GM21381 (cell line): Measurements from ENCODE around the gene IFNAR1.
A peak's percentile ranks its signal among the peaks of the same experiment; 100 is the strongest.
"Not testable (repeated sequence)": the region's sequence is repeated elsewhere in the genome, so short reads cannot be mapped to it uniquely, and the experiment has no call there.

Experiments
- ATAC-seq: cut with Tn5 transposase; IDR thresholded peaks from one replicate; pipeline ENCODE4 v1.9.1; 2021; ENCODE audit warnings: mild to moderate bottlenecking, moderate library complexity; ENCODE audit not compliant: unreplicated experiment

The IFNAR1 gene

DNA sequence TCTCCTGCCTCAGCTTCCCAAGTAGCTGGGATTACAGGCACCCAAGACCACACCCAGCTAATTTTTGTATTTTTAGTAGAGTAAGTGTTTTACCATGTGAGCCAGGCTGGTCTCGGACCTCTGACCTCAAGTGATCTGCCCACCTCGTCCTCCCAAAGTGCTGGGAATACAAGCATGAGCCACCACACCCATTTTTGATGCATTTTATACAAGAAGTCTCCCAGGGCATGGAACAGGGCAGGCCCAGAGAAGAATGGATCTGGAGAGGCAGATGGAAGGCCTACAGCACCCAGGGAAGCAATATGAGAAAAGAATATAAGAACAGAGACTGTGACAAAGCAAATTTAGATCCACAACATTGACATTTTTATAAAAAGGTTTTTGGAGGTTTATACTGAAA is 18.8 kb upstream of the IFNAR1 start:
- ATAC-seq, result no peak

DNA sequence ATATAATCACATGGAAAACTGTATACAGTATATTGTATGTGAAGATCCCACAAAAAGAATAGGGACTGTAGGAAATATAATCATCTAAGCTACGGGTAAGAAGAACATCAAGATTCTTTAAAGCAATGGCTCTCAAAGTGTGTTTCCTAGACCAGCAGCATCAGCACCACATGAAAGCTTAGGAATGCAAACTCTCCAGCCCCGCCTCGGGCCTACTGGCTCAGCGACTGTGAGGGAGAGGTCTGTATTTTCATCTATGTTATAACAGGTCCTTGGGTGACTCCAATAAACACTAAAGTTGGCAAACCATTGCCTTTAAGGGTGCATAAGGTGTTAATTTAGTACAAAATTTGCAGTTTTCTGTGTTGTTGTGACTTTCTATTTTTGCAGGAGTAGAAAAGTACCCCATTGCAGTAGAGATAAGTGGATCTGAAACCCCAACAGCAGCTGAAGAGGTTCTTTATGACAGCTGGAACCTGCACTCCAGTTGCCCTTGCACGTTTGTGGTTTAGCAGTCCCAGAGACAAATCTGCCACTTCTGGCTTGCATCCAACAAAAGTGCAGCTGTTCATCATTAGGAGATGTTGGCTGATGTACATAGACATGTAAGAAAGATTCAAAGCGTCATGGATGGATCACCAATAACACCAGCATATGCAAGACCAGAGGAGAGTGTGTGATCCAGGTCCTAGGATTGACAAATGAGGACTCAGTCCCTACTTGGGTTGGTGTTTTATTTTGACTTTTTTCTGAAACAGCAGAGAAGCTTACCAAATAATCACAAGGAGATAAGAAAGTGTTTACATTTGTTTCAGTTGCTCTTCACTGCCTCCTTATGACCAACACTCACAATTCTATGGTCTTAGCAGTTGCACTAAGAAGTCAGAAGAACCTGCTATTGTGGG is 15.9 kb upstream of the IFNAR1 start:
- peak; percentile 83 for ATAC-seq

DNA sequence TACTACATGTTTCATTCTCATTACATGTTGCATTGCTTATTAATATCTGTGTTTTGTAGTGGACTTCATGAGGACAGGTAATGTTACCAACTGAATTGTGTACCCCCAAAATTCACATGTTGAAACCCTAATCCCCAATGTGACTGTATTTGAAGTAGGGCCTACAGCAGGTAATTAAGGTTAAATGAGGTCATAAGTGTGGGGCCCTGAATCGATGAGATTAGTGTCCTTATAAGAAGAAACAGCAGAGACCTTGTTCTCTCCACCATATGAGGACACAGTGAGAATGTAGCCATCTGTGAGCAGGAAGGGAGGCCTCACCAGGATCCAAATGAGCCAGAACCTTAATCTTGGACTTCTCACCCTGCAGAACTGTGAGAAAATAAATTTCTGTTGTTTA is 15.0 kb upstream of the IFNAR1 start:
- ATAC-seq, result no peak

DNA sequence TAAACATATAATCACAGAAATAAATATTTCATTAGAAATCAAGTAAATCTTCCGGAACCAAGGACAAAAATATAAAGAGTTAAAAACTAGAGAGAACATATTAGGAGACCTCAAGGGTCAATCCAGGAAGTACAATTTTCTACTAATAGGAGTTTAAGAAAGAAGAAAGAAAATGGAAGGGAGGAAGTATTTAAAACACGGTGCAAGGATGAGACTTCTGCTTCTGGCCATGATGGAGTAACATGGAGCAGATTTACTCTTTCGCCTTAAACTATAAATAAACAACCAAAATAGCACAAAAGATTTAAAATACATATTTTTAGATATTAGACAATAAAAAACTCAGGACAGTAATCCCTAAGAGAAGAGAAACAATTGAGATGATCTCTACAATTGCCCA is 12.6 kb upstream of the IFNAR1 start:
- no peak for ATAC-seq

DNA sequence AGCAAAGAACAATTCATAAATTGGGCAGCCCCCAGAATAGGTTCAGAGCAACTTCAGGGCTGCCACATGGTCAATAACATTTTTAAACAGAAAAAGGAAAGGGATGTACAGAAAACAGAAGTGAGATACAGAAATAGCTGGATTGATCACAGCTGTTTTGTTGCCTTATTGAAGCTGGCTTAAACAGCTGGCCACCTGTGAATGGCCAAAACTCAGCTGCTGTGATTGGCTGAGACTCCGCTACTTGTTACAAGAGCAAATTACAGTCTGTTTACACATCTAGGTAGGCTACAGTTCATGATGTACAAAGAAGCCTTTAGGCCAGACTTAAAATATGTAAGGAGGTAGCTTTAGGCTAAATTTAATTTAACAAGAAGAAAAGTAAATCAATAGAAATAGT is 11.6 kb upstream of the IFNAR1 start:
- ATAC-seq, result no peak

DNA sequence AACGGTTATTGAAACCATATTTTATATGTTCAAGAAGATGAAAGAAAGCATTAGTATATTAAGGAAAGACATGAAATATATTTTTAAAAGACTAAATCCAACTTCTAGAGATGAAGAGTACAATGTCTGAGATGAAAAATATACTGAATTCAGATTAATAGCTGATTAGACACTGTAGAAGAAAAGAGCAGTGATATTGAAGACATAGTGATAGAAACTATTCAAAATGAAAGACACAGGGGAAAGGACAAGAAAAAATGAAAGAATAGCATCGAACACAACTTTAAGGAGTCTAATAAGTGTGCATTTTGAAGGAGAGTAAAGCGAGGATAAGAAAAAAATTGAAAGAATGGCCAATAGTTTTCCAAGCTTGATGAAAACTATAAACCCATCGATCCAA is 11.2 kb upstream of the IFNAR1 start:
- no peak for ATAC-seq

DNA sequence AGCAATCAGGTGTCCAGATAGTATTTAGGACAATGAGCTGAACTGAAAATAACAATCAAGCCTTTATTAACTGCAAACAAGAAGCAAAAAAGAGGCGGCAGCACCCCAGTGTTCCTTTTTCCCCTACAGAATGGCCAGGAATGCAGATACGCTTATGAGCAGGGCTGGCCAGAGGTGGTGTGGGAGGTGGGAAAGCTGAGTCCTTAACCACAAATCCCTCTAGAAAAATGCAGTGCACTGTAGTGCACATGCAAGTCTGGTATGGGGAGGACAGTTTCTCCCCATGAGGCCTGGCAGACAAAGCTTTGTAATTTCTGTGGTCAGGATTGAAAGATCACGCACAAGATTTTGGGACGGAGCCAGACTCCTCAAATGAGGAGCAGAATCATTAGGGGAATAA is 10.7 kb upstream of the IFNAR1 start:
- ATAC-seq, result no peak

DNA sequence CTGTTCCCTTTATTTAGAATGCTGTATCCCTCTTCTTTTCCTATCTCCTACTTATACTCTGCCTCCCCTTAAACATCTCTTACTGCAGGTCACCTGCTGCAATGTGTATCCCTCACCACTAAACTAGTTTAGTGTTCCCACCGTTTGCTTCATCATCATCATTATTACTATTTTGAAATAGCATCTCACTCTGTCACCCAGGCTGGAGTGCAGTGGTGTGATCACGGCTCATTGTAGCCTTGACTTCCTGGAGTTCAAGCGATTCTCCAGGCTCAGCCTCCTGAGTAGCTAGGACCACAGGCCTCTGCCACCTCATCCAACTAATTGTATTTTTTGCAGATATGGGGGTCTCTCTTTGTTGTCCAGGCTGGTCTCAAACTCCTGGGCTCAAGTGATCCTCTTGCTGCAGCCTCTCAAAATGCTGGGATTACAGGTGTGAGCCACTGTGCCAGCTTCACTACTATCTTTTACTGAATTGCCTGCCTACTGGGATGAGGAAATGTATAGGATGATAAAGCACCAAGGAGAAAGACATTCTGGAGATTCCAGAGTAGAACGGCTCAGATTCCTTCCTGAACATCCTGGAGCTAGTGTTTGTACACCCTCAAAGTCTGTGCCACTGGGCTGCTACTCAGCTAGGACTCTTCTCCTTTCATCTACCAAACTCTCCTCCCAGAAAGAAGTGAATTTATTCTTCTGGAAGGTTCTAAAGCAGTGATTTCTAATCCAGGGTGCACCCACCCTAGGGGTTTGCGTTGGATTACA is 8.6 kb upstream of the IFNAR1 start:
- ATAC-seq, result no peak

DNA sequence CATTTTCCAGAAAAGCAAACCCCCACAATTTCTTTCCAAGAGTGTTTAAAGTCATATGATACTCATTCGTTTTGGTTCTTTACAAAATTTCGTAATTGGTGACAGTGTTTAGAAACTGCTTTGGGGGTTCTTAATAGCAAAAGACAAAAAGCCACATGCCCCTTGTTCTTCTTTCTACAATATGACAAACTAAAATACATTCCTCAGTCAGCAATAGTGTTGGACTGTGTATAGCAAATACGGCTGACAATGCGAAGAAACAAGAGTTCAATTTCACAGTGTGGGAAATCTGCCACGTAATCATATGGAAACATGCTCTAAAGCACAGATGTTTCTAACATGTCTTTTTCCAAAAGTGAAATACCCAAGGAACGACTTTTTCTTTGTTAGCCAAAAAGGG is 7.6 kb upstream of the IFNAR1 start:
- ATAC-seq, result no peak

DNA sequence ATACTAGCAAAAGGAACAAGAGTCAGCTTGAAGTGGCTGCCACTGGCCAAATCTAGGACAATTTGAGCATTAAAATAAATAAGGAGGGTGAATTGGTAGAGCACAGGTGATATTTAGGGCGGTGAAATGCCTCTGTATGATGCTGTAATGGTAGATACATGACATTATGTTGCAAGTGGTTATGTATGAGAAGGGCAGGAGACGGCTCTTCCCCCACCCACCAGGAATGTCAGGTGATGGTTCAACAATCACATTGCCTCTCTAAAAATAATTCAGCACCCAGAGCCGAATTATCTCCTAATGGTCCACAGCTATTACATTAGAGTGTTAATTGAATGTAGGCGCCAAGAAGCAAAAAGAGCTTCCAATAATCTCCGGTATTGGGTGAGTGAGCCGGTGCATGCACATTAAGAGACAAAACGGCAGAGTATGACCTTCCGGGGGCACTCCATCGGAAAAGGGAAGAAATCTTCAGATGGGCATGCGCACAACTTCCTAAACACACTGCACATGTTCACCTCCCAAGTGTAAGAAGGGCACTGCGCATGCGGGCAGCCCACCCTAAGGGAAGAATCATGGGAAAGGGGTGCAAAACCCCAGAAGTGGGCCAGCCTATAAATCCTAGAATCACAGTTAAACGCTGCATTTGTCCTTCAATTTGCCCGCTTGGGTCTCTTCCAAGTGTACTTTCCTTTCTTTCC is 6.8 kb upstream of the IFNAR1 start:
- ATAC-seq, result no peak

DNA sequence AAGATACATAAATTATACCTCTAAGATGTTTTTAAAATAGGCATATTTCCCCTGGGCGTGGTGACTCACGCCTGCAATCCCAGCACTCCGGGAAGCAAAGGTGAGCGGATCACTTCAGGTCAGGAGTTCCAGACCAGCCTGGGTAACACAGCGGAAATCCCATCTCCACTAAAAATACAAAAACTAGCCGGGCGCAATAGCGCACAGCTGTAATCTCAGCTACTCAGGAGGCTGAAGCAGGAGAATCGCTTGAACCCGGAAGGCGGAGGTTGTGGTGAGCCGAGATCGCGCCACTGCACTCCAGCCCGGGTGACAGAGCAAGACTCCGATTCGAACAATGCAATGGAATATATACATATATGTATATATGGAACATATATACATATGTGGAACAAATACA is 3.8 kb upstream of the IFNAR1 start:
- not testable (repeated sequence) for ATAC-seq

DNA sequence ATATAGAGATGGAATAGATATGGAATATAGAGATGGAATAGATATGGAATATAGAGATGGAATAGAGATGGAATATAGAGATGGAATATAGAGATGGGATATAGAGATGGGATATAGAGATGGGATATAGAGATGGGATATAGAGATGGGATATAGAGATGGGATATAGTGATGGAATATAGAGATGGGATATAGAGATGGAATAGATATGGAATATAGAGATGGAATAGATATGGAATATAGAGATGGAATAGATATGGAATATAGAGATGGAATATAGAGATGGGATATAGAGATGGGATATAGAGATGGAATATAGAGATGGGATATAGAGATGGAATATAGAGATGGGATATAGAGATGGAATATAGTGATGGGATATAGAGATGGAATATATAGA is 1.2 kb upstream of the IFNAR1 start:
- not testable (repeated sequence) for ATAC-seq

DNA sequence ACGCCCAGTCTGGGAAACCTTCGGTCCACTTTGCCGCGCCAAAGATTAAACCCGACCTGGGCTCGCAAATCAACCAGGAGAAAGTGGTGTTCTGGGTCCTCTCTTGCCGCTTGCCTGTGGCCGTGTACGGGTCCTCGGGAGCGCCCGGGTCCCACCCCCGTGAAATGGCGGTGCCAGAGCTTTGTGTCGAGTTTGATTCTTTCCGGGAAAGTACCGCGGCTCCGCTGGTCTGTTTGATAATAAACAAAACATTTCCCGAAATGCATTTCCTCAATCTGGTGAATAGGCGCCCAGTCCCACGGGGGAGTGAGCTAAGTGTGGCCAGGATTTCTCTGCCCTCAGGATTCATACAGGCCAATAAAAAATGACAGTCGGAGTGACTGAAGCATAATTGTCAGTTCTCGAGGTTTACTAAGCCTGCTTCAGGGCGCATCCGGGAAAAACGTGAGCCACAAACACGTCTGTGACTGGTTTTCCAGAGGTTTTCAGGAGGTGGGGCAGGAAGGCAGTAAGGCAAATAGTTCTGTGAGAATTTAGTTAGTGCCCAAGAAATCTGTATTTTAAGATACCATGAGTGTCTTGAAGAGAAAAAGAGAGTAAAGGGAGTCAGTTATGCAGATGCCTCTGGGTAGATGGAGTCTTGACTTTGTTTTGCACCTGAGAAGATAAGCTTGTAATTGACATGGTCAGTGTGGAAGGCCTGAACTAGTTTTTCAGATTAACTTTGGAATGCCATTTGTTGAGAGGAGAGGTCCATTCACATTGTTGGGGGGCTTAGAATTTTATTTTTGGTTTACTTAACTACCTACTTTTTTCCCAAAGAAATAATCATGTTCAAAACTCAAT is 675 bp downstream of the IFNAR1 start:
- ATAC-seq, result peak; percentile 37

DNA sequence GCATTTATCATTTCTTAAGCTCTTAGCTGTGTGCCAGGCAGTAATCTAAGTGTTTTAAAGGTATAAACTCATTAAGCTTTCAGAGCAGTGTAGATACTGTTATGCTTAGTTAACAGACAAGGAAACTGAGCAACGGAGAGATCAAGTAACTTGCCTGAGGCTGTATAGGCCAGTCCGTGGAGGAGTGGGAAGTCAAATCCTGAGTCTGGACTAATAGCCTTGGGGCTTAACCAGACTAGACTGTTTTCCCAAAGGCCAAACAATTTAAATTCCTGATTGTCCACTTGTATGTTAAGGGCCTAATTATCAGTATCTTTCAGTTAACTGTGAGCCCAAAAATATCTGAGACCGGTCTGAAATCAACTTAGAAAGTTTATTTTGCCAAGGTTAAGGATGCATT is 2.6 kb downstream of the IFNAR1 start:
- no peak for ATAC-seq

DNA sequence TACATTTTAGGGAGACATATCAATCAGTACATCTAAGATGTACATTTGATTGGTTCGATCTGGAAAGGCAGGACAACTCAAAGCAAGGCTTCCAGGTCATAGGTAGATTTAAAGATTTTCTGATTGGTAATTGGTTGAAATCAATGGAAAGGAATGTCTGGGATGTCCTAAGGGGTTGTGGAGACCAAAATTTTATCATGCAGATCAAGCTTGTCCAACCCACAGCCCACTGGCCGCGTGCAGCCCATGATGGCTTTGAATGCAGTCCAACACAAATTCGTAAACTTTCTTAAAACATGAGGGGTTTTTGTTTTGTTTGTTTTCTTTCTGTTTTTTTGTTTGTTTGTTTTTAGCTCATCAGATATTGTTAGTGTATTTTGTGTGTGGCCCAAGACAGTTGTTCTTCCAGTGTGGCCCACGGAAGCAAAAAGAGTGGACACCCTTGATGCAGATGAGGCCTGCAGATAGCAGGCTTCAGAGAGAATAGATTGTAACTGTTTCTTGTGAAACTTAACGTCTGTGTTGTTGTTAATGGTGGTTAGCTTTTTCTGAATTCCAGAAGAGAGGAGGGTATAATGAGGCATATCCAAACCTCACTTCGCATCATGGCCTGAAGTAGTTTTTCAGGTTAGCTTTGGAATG is 3.1 kb downstream of the IFNAR1 start:
- ATAC-seq, result no peak

DNA sequence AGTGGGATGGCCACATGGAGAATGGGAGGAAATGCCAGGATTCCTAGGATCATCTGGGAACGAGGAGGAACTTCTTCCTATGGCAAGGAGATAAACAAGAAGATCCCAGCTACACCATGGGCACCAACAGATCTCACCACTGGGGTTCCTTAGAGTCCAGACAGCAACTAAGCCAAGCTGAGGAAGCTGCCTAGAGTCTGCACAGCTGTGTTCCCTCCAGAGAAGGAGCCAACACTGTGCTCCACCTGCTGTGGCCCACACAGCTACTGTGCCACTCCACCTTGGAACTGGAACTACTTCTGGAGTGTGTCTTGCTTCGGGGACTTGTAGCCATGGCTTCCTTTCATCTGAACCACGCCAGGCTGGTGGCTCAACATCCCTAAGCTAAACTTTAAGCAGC is 6.0 kb downstream of the IFNAR1 start:
- no peak for ATAC-seq

DNA sequence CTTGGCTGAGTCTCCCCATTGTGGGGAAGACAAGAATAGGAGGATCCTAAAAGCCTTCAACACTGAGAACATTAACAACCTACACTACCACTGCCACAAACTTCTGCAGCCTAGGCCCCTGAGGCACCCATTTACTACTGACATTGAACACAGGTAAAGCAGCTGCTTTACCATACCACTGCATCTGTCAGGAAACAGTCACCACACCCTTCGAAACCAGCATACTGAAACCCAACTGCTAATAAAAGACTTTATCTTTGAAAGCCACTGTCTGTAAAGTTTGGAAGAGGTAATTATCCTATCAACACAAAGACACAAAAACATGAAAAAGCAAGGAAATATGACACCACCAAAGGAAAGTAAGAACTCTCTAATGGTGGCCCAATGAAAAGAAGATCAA is 7.4 kb downstream of the IFNAR1 start:
- ATAC-seq, result peak; percentile 78

DNA sequence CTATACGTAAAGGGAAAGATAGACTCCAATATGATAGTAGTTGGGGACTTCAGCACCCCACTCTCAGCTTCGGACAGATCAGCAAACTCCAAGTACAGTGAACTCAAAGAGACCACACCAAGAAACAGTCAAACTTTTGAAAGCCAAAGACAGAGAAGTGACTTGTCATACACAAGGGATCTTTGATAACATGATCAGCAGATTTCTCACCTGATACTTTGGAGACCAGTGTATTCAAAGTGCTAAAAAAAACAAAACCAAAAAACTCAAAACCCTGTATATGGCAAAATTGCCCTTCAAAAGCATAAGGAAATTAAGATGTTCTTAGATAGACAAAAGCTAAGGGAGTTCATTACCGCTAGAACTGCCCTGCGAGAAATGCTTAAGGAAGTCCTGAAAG is 9.4 kb downstream of the IFNAR1 start:
- ATAC-seq, result no peak

DNA sequence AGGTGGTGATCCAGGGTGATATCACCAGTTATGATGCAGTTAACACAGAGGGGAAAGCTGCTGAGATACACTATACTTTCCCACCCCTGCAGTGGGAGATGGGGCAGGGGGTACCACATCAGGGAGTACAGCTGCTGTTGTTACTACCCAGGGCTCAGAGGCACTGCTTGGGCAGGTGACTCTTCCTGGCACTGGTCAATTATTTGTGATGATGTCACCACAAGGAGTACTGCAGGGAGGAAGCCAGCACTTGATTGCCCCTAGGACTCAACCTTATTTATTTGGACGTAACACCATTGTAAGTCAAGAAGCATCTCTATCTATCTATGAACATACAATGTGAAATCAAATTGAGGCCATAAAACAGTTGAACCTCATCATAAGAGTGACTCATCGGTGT is 10.1 kb downstream of the IFNAR1 start:
- no peak for ATAC-seq

DNA sequence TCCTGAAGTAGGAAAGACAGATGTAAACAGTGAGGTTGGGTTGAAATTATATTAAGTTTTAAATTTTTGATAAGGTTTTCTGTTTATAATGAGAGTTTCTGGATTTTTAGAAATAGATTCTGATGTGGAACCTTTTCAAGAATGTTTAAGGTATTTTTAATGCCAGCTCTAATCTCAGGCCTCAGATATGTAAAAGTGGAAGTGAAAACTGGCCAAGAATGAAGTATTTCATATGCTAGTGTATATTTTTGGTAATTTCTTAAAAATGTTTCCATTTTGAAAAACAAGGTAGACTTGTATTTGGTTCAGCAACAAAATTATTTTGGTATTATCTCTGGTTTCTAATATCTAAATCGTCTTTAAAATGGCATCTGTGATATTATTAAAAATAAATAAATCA is 14.4 kb downstream of the IFNAR1 start:
- no peak for ATAC-seq
